ENCODE results near the gene FKBP15.
"Not testable (repeated sequence)": the region's sequence is repeated elsewhere in the genome, so short reads cannot be mapped to it uniquely, and the experiment has no call there.

Gene FKBP15

GRCh38 chr9:113148781-113149510 lies 72.1 kb downstream of the FKBP15 start:
- DNase-seq = no peak

GRCh38 chr9:113148372-113148705 lies 72.7 kb downstream of the FKBP15 start:
- no peak for DNase-seq

- no peak for DNase-seq
Measured at GRCh38 chr9:113143432-113144227, 77.4 kb downstream of the FKBP15 start.

GRCh38 chr9:113140896-113141295 lies 80.2 kb downstream of the FKBP15 start:
- not testable (repeated sequence) for DNase-seq

- no peak for DNase-seq
Measured at GRCh38 chr9:113139953-113140352, 81.1 kb downstream of the FKBP15 start.

GRCh38 chr9:113139225-113139829 lies 81.8 kb downstream of the FKBP15 start:
- no peak for DNase-seq

GRCh38 chr9:113138760-113139159 lies 82.3 kb downstream of the FKBP15 start:
- DNase-seq = no peak

- DNase-seq = no peak
Measured at GRCh38 chr9:113137196-113138168, 83.6 kb downstream of the FKBP15 start.

GRCh38 chr9:113131689-113132151 lies 89.4 kb downstream of the FKBP15 start:
- no peak for DNase-seq

GRCh38 chr9:113129884-113130283 lies 91.2 kb downstream of the FKBP15 start:
- no peak for DNase-seq

- no peak for DNase-seq
Measured at GRCh38 chr9:113129466-113129865, 91.6 kb downstream of the FKBP15 start.

- no peak for DNase-seq
Measured at GRCh38 chr9:113125386-113126035, 95.6 kb downstream of the FKBP15 start.

- not testable (repeated sequence) for DNase-seq
Measured at GRCh38 chr9:113118829-113119228, 102.2 kb downstream of the FKBP15 start.

All from NCI-H510A (cell line).